Endometrial microvascular endothelial cells (primary cell): ENCODE measurements around the gene CLEC16A. TPM values are rescaled to one million over a fixed set of nuclear protein-coding genes. Genes with fewer than 3 reads are reported as not detected.

Experiments
- in situ Hi-C: cut with HindIII; loops from 2 replicates; pipeline ENCODE4 v1.10.0; 2017; ENCODE audit warnings: low sequenced_read_pairs, low pct_unique_long_range_greater_than_20kb; ENCODE audit errors: inconsistent ontology term
- total RNA-seq: library from RNA; depleted of rRNA; stranded (reverse); fragments of >200 nt; gene quantifications from one replicate; pipeline ENCODE4 v1.2.3, GENCODE V29; 2015; ENCODE audit errors: inconsistent ontology term

Gene CLEC16A
- total RNA-seq, 1 donor from 2014 or later: 13.7 TPM

- in situ Hi-C loops: no loop called here
Observed at GRCh38 chr16:11165349-11165748, 221.0 kb downstream of the CLEC16A start.

- in situ Hi-C loops: no loop called here
Observed at GRCh38 chr16:11165894-11166665, 221.7 kb downstream of the CLEC16A start.

GRCh38 chr16:11167581-11167980 is 223.2 kb downstream of the CLEC16A start:
- in situ Hi-C loops: no loop called here

GRCh38 chr16:11168386-11169051 is 224.2 kb downstream of the CLEC16A start:
- in situ Hi-C loops: no loop called here

- in situ Hi-C loops: no loop called here
Observed at GRCh38 chr16:11169641-11170040, 225.3 kb downstream of the CLEC16A start.

- in situ Hi-C loops: no loop called here
Observed at GRCh38 chr16:11170201-11170600, 225.8 kb downstream of the CLEC16A start.

GRCh38 chr16:11170696-11171447 is 226.5 kb downstream of the CLEC16A start:
- in situ Hi-C loops: no loop called here

- in situ Hi-C loops: no loop called here
Observed at GRCh38 chr16:11171448-11171709, 227.0 kb downstream of the CLEC16A start.

GRCh38 chr16:11171757-11172299 is 227.5 kb downstream of the CLEC16A start:
- in situ Hi-C loops: no loop called here

GRCh38 chr16:11173426-11173825 is 229.1 kb downstream of the CLEC16A start:
- in situ Hi-C loops: no loop called here

- in situ Hi-C loops: no loop called here
Observed at GRCh38 chr16:11174141-11174540, 229.8 kb downstream of the CLEC16A start.

- in situ Hi-C loops: no loop called here
Observed at GRCh38 chr16:11175106-11175786, 230.9 kb downstream of the CLEC16A start.

- in situ Hi-C loops: no loop called here
Observed at GRCh38 chr16:11175787-11176341, 231.5 kb downstream of the CLEC16A start.

- in situ Hi-C loops: no loop called here
Observed at GRCh38 chr16:11177578-11178160, 233.3 kb downstream of the CLEC16A start.

- in situ Hi-C loops: no loop called here
Observed at GRCh38 chr16:11178424-11178823, 234.1 kb downstream of the CLEC16A start.

- in situ Hi-C loops: no loop called here
Observed at GRCh38 chr16:11179574-11179973, 235.2 kb downstream of the CLEC16A start.

- in situ Hi-C loops: no loop called here
Observed at GRCh38 chr16:11180489-11180888, 236.1 kb downstream of the CLEC16A start.

- in situ Hi-C loops: no loop called here
Observed at GRCh38 chr16:11181242-11181898, 237.0 kb downstream of the CLEC16A start.
